ENCODE measurements around the gene SEPTIN8.

Gene SEPTIN8

GRCh38 chr5:132750471-132751230, 26.4 kb downstream of the SEPTIN8 start:
- no peak for TF ChIP-seq CTCF (IDR thresholded peaks at IDR 0.05; ENCODE audit: insufficient read depth, low read depth, low read length, missing control alignments)
- DNase-seq (ENCODE audit: low read depth) = peak; percentile 74
- no peak overlapping the region for H3K4me3 ChIP-seq (ENCODE audit: low read depth, low read length)

- TF ChIP-seq CTCF (IDR thresholded peaks at IDR 0.05; ENCODE audit: insufficient read depth, low read depth, low read length, missing control alignments) = no peak
- no peak for DNase-seq (ENCODE audit: low read depth)
- H3K4me3 ChIP-seq (ENCODE audit: low read depth, low read length) = no peak overlapping the region
Observed at GRCh38 chr5:132749506-132749905, 27.5 kb downstream of the SEPTIN8 start.

- TF ChIP-seq CTCF (IDR thresholded peaks at IDR 0.05; ENCODE audit: insufficient read depth, low read depth, low read length, missing control alignments) = no peak
- H3K4me3 ChIP-seq (ENCODE audit: low read depth, low read length) = no peak overlapping the region
- no peak for DNase-seq (ENCODE audit: low read depth)
Observed at GRCh38 chr5:132748522-132749000, 28.5 kb downstream of the SEPTIN8 start.

- TF ChIP-seq CTCF (IDR thresholded peaks at IDR 0.05; ENCODE audit: insufficient read depth, low read depth, low read length, missing control alignments) = no peak
- H3K4me3 ChIP-seq (ENCODE audit: low read depth, low read length) = peak overlapping the region; percentile 77
- peak; percentile 61 for DNase-seq (ENCODE audit: low read depth)
Observed at GRCh38 chr5:132747616-132748440, 29.2 kb downstream of the SEPTIN8 start.

GRCh38 chr5:132746954-132747615, 30.0 kb downstream of the SEPTIN8 start, which contains the start of gene CCNI2:
Gene CCNI2 (plus strand): TSS chr5:132747426. CDS start chr5:132747496, 70 bp downstream.
- H3K4me3 ChIP-seq (ENCODE audit: low read depth, low read length) = peak within 1 kb of the TSS; percentile 77
- DNase-seq (ENCODE audit: low read depth) = peak; percentile 67
- peak; percentile 44 for TF ChIP-seq CTCF (IDR thresholded peaks at IDR 0.05; ENCODE audit: insufficient read depth, low read depth, low read length, missing control alignments)

- no peak for DNase-seq (ENCODE audit: low read depth)
- no peak for TF ChIP-seq CTCF (IDR thresholded peaks at IDR 0.05; ENCODE audit: insufficient read depth, low read depth, low read length, missing control alignments)
- peak overlapping the region; percentile 77 for H3K4me3 ChIP-seq (ENCODE audit: low read depth, low read length)
Observed at GRCh38 chr5:132746592-132746953, 30.5 kb downstream of the SEPTIN8 start.
